Measurements from ENCODE around the gene MSRB3.

MSRB3 gene

GRCh38 chr12:65300679-65301349 is 22.3 kb downstream of the MSRB3 start:
- no peak overlapping the region for H3K4me3 ChIP-seq (ENCODE audit: low read depth, low read length)
- peak; percentile 58 for DNase-seq (ENCODE audit: low read depth)
- TF ChIP-seq CTCF (conservative IDR thresholded peaks at IDR 0.05; ENCODE audit: low read depth, low read length) = peak; percentile 73

GRCh38 chr12:65302891-65303290 is 24.4 kb downstream of the MSRB3 start:
- no peak for TF ChIP-seq CTCF (conservative IDR thresholded peaks at IDR 0.05; ENCODE audit: low read depth, low read length)
- no peak for DNase-seq (ENCODE audit: low read depth)
- no peak overlapping the region for H3K4me3 ChIP-seq (ENCODE audit: low read depth, low read length)

GRCh38 chr12:65305346-65305950 is 27.0 kb downstream of the MSRB3 start:
- no peak for DNase-seq (ENCODE audit: low read depth)
- no peak overlapping the region for H3K4me3 ChIP-seq (ENCODE audit: low read depth, low read length)
- TF ChIP-seq CTCF (conservative IDR thresholded peaks at IDR 0.05; ENCODE audit: low read depth, low read length) = no peak

GRCh38 chr12:65306366-65307168 is 28.1 kb downstream of the MSRB3 start:
- TF ChIP-seq CTCF (conservative IDR thresholded peaks at IDR 0.05; ENCODE audit: low read depth, low read length) = peak; percentile 74
- peak overlapping the region; percentile 24 for H3K4me3 ChIP-seq (ENCODE audit: low read depth, low read length)
- DNase-seq (ENCODE audit: low read depth) = peak; percentile 75

- no peak overlapping the region for H3K4me3 ChIP-seq (ENCODE audit: low read depth, low read length)
- TF ChIP-seq CTCF (conservative IDR thresholded peaks at IDR 0.05; ENCODE audit: low read depth, low read length) = no peak
- no peak for DNase-seq (ENCODE audit: low read depth)
These were observed 28.7 kb downstream of the MSRB3 start for GRCh38 chr12:65307169-65307501.

GRCh38 chr12:65308006-65308405 is 29.5 kb downstream of the MSRB3 start:
- peak; percentile 46 for DNase-seq (ENCODE audit: low read depth)
- H3K4me3 ChIP-seq (ENCODE audit: low read depth, low read length) = no peak overlapping the region
- no peak for TF ChIP-seq CTCF (conservative IDR thresholded peaks at IDR 0.05; ENCODE audit: low read depth, low read length)

Measured in choroid plexus epithelial cell (primary cell).